Measurements from ENCODE around the gene AATF.

AATF gene

DNA sequence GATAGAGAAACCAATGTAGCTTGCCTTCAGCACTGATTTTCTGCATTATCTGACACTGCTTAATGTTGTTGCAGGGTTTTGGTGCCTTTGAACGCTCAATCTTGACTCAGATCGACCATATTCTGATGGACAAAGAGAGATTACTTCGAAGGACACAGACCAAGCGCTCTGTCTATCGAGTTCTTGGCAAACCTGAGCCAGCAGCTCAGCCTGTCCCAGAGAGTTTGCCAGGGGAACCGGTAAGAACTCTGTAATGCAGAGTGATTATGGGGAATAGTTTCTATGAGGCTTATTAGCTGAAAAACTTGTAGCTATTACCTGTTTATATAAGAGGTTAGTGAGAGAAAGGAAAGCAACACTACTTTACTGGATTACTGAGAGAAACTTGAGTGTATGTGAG lies 40.4 kb downstream of the AATF start:
- Histone ChIP-seq H3K27me3 (ENCODE audit: insufficient read depth, poor library complexity, severe bottlenecking) (no peaks in the 10 kb centered on the region), H3K4me3 (replicated peaks; ENCODE audit: insufficient read depth, low read length) (no peak overlapping the region)

DNA sequence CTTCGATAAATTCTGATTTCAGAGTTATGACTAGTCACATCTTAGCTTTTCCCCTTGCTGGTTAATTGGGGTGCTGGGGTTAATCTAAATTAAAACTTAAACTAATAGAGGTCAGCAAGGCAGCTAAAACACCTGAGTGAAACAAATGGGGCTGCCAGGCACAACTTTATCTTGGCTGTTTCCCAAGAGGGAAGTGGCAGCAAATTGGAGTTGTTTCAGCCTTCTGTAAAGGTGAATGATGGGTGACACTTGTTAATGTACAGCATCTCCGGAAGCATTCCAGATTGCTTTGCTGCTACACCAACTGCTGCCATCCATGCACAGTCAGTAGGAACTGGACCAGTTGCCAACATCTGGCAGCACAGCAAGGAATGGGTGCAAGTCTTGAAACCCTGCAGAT lies 43.9 kb downstream of the AATF start:
- TF ChIP-seq GABPA (IDR thresholded peaks at IDR 0.05; ENCODE audit: low read depth) (no peak), SPI1 (IDR thresholded peaks at IDR 0.05; ENCODE audit: borderline replicate concordance, low read depth) (no peak)
- H3K4me3 ChIP-seq (replicated peaks; ENCODE audit: insufficient read depth, low read length): no peak overlapping the region

More for the DNA sequence above, 40.4 kb downstream of the AATF start:
- TF ChIP-seq POLR2AphosphoS5 (IDR thresholded peaks at IDR 0.05; ENCODE audit: low read depth): no peak
- no peak overlapping the region for H3K27ac ChIP-seq (replicated peaks)
- DNase-seq (ENCODE audit: low read depth in 1 of 2, low spot score in 1 of 2): no peak

DNA sequence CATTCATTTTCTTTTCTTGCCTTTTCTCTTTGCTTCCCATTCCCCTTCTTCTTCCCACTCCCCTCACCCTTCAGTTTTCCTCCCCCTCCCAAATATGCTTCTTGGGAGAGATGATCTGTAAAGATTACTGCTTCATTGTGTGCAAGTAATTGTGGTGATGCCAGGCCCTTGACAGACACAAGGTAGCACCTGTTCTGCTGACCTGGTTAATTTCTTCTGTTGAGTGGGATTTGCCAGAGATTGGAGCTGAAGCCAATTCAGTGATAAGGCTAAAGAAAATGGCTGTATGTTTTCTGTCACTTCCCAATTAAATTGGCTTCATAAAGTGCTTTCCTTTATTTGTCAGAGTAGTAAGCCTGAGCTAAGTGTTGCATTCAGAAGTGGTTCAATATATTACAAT lies 44.5 kb downstream of the AATF start:
- no peak overlapping the region for H3K4me3 ChIP-seq (replicated peaks; ENCODE audit: insufficient read depth, low read length)
- no peak for DNase-seq (ENCODE audit: low read depth in 1 of 2, low spot score in 1 of 2)
- TF ChIP-seq SPI1 (IDR thresholded peaks at IDR 0.05; ENCODE audit: borderline replicate concordance, low read depth) (no peak), POLR2AphosphoS5 (IDR thresholded peaks at IDR 0.05; ENCODE audit: low read depth) (no peak), GABPA (IDR thresholded peaks at IDR 0.05; ENCODE audit: low read depth) (no peak)
- TF ChIP-seq, protein P1, sequence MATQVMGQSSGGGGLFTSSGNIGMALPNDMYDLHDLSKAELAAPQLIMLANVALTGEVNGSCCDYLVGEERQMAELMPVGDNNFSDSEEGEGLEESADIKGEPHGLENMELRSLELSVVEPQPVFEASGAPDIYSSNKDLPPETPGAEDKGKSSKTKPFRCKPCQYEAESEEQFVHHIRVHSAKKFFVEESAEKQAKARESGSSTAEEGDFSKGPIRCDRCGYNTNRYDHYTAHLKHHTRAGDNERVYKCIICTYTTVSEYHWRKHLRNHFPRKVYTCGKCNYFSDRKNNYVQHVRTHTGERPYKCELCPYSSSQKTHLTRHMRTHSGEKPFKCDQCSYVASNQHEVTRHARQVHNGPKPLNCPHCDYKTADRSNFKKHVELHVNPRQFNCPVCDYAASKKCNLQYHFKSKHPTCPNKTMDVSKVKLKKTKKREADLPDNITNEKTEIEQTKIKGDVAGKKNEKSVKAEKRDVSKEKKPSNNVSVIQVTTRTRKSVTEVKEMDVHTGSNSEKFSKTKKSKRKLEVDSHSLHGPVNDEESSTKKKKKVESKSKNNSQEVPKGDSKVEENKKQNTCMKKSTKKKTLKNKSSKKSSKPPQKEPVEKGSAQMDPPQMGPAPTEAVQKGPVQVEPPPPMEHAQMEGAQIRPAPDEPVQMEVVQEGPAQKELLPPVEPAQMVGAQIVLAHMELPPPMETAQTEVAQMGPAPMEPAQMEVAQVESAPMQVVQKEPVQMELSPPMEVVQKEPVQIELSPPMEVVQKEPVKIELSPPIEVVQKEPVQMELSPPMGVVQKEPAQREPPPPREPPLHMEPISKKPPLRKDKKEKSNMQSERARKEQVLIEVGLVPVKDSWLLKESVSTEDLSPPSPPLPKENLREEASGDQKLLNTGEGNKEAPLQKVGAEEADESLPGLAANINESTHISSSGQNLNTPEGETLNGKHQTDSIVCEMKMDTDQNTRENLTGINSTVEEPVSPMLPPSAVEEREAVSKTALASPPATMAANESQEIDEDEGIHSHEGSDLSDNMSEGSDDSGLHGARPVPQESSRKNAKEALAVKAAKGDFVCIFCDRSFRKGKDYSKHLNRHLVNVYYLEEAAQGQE (IDR thresholded peaks at IDR 0.05; ENCODE audit: insufficient replicate concordance, low read depth): no peak
- TF ChIP-seq, protein P2, sequence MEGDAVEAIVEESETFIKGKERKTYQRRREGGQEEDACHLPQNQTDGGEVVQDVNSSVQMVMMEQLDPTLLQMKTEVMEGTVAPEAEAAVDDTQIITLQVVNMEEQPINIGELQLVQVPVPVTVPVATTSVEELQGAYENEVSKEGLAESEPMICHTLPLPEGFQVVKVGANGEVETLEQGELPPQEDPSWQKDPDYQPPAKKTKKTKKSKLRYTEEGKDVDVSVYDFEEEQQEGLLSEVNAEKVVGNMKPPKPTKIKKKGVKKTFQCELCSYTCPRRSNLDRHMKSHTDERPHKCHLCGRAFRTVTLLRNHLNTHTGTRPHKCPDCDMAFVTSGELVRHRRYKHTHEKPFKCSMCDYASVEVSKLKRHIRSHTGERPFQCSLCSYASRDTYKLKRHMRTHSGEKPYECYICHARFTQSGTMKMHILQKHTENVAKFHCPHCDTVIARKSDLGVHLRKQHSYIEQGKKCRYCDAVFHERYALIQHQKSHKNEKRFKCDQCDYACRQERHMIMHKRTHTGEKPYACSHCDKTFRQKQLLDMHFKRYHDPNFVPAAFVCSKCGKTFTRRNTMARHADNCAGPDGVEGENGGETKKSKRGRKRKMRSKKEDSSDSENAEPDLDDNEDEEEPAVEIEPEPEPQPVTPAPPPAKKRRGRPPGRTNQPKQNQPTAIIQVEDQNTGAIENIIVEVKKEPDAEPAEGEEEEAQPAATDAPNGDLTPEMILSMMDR (IDR thresholded peaks at IDR 0.05; ENCODE audit: insufficient read depth, low read length): no peak
- H3K27me3 ChIP-seq (ENCODE audit: insufficient read depth, poor library complexity, severe bottlenecking): no peaks in the 10 kb centered on the region
- H3K27ac ChIP-seq (replicated peaks): no peak overlapping the region

More for the DNA sequence above, 43.9 kb downstream of the AATF start:
- DNase-seq (ENCODE audit: low read depth in 1 of 2, low spot score in 1 of 2): no peak
- Histone ChIP-seq H3K27me3 (ENCODE audit: insufficient read depth, poor library complexity, severe bottlenecking) (no peaks in the 10 kb centered on the region), H3K27ac (replicated peaks) (no peak overlapping the region)

DNA sequence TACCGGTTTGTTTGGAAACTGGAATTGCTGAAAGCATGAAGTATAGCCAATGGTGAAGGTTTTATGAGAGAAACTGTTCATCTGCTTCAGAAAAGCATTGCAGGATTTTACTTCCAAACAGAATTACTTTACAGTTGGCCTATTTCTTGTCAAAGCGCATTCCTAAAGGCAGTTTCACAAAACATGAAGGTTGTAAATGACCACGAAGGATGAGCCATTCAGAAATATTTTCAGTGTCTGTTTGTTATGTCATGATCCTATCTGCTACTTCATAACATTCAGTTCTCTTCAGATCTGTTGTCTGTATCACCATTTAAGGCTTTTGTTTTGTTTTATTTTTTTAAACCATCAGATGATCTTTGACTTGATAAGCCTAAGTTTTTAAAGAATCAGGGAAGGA lies 45.7 kb downstream of the AATF start:
- TF ChIP-seq, protein P2 (IDR thresholded peaks at IDR 0.05; ENCODE audit: insufficient read depth, low read length): no peak
- TF ChIP-seq SPI1 (IDR thresholded peaks at IDR 0.05; ENCODE audit: borderline replicate concordance, low read depth): no peak
- TF ChIP-seq, protein P1 (IDR thresholded peaks at IDR 0.05; ENCODE audit: insufficient replicate concordance, low read depth): no peak
- no peak for TF ChIP-seq POLR2AphosphoS5 (IDR thresholded peaks at IDR 0.05; ENCODE audit: low read depth)
- TF ChIP-seq GABPA (IDR thresholded peaks at IDR 0.05; ENCODE audit: low read depth): no peak
- no peak overlapping the region for H3K4me3 ChIP-seq (replicated peaks; ENCODE audit: insufficient read depth, low read length)
- no peak for DNase-seq (ENCODE audit: low read depth in 1 of 2, low spot score in 1 of 2)
- no peak overlapping the region for H3K27ac ChIP-seq (replicated peaks)
- no peaks in the 10 kb centered on the region for H3K27me3 ChIP-seq (ENCODE audit: insufficient read depth, poor library complexity, severe bottlenecking)

DNA sequence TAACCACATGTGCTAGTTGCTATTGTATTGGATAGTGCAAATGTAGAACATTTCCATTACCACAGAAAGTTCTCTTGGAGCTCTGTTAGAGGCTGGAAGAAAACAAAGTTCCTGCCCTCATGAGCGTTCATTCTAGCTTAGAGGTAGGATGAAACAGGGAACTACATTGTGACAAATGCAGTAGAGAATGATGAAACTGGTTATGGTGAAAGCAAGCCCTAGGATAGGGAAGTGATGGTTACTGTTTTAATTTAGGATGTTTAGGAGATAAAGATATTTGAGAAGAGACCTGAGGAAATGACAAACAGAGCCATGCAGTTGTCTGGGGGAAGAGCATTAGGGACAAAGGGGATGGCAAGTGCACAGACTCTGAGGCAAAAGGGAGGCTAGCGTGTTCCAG lies 50.7 kb downstream of the AATF start:
- peak; percentile 93 for TF ChIP-seq SPI1 (IDR thresholded peaks at IDR 0.05; ENCODE audit: borderline replicate concordance, low read depth)
- TF ChIP-seq GABPA (IDR thresholded peaks at IDR 0.05; ENCODE audit: low read depth): no peak
- H3K27ac ChIP-seq (replicated peaks): peak overlapping the region; percentile 21
- no peaks in the 10 kb centered on the region for H3K27me3 ChIP-seq (ENCODE audit: insufficient read depth, poor library complexity, severe bottlenecking)
- peak; percentile 57 to 67 for DNase-seq (ENCODE audit: low read depth in 1 of 2, low spot score in 1 of 2)
- no peak overlapping the region for H3K4me3 ChIP-seq (replicated peaks; ENCODE audit: insufficient read depth, low read length)

Measured in HL-60 (cell line).